Neural progenitor cell (in vitro differentiated cells): ENCODE measurements around the gene GTF3C2.

Experiments used
- EZH2 ChIP-seq: fragments of 200-600 bp; sonication (generic); IDR thresholded peaks from 2 replicates; pipeline ENCODE4 v1.6.1; 2017; ENCODE audit warnings: antibody characterized with exemption, mild to moderate bottlenecking, moderate library complexity
- TF ChIP-seq, protein P1 (sequence below): fragments of 200-600 bp; sonication (generic); IDR thresholded peaks from 2 replicates; pipeline ENCODE4 v1.5.1; 2017; ENCODE audit warnings: antibody characterized with exemption, mild to moderate bottlenecking

- TF ChIP-seq EZH2: no peak
- TF ChIP-seq, protein P1, sequence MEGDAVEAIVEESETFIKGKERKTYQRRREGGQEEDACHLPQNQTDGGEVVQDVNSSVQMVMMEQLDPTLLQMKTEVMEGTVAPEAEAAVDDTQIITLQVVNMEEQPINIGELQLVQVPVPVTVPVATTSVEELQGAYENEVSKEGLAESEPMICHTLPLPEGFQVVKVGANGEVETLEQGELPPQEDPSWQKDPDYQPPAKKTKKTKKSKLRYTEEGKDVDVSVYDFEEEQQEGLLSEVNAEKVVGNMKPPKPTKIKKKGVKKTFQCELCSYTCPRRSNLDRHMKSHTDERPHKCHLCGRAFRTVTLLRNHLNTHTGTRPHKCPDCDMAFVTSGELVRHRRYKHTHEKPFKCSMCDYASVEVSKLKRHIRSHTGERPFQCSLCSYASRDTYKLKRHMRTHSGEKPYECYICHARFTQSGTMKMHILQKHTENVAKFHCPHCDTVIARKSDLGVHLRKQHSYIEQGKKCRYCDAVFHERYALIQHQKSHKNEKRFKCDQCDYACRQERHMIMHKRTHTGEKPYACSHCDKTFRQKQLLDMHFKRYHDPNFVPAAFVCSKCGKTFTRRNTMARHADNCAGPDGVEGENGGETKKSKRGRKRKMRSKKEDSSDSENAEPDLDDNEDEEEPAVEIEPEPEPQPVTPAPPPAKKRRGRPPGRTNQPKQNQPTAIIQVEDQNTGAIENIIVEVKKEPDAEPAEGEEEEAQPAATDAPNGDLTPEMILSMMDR: no peak
Measured at GRCh38 chr2:27379836-27380625, 23.5 kb upstream of the GTF3C2 start.
